Stimulated activated CD8-positive, alpha-beta memory T cell treated with anti-CD3 and anti-CD28 coated beads, Interleukin-12 subunit alpha, Interleukin-12 subunit beta, amount 100 ng/mL, for 4 hours (primary cell): ENCODE measurements around the gene TMA7B.
"Not testable (repeated sequence)": the region's sequence is repeated elsewhere in the genome, so short reads cannot be mapped to it uniquely, and the experiment has no call there.

Experiments
- DNase-seq: peaks from one replicate; pipeline ENCODE4 v3.0.0-alpha.2; 2020; ENCODE audit warnings: low read depth

TMA7B gene

GRCh38 chr22:39983346-39983745 lies 23.1 kb downstream of the TMA7B start:
- no peak for DNase-seq

GRCh38 chr22:39984006-39984405 lies 23.8 kb downstream of the TMA7B start:
- DNase-seq = no peak

- DNase-seq = no peak
Observed at GRCh38 chr22:39984746-39985145, 24.5 kb downstream of the TMA7B start.

- no peak for DNase-seq
Observed at GRCh38 chr22:39985383-39986035, 25.3 kb downstream of the TMA7B start.

GRCh38 chr22:39988386-39989114 lies 28.4 kb downstream of the TMA7B start:
- no peak for DNase-seq

- no peak for DNase-seq
Observed at GRCh38 chr22:39989633-39990032, 29.4 kb downstream of the TMA7B start.

- no peak for DNase-seq
Observed at GRCh38 chr22:39990686-39991085, 30.5 kb downstream of the TMA7B start.

- no peak for DNase-seq
Observed at GRCh38 chr22:39991159-39991860, 31.1 kb downstream of the TMA7B start.

GRCh38 chr22:39992088-39992826 lies 32.1 kb downstream of the TMA7B start:
- DNase-seq = no peak

- DNase-seq = not testable (repeated sequence)
Observed at GRCh38 chr22:39992894-39993293, 32.7 kb downstream of the TMA7B start.

- peak; percentile 31 for DNase-seq
Observed at GRCh38 chr22:39994041-39994565, 33.9 kb downstream of the TMA7B start.

- peak; percentile 12 for DNase-seq
Observed at GRCh38 chr22:39994566-39995392, 34.6 kb downstream of the TMA7B start, which contains the start of gene FAM83F. FAM83F (plus strand) TSS chr22:39994954; CDS start chr22:39995043, 89 bp downstream.

- DNase-seq = no peak
Observed at GRCh38 chr22:39995393-39996252, 35.4 kb downstream of the TMA7B start.

- DNase-seq = no peak
Observed at GRCh38 chr22:39996732-39997131, 36.5 kb downstream of the TMA7B start.

- no peak for DNase-seq
Observed at GRCh38 chr22:39997421-39997820, 37.2 kb downstream of the TMA7B start.

- DNase-seq = no peak
Observed at GRCh38 chr22:39997939-39998726, 37.9 kb downstream of the TMA7B start.

GRCh38 chr22:39999144-39999757 lies 39.1 kb downstream of the TMA7B start:
- no peak for DNase-seq

GRCh38 chr22:40000171-40000570 lies 40.0 kb downstream of the TMA7B start:
- no peak for DNase-seq

GRCh38 chr22:40001106-40001505 lies 40.9 kb downstream of the TMA7B start:
- no peak for DNase-seq
